GM12891 (cell line): ENCODE measurements around the gene PLA2G2D.

Source experiments
- POLR2AphosphoS5 ChIP-seq: IDR thresholded peaks from 2 replicates; pipeline ENCODE4 v1.6.1; 2011; ENCODE audit warnings: low read depth, low read length, control low read depth
- POU2F2 ChIP-seq: IDR thresholded peaks from 2 replicates; pipeline ENCODE4 v1.6.1; 2011; ENCODE audit warnings: low read depth, mild to moderate bottlenecking, control low read depth, low read length, moderate library complexity

DNA sequence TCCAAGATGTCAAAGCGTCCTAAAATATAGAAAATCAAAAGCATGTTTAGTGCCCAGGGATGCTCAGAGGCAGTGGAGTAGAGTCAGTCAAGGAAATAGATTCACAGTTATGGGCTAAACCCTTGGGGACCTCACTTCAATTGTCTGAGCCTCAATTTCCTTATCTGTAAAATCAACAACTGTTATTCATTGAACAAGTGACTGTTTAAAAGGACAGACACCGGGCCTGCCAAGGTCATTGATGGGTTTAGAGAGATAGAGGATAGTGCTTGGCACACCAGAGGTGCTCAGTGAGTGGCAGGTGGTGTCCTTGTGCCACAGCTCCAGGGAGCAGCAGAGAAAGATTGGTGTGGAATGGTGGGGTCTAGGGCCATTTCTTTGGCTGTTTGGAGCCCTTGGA, 36.6 kb downstream of the PLA2G2D start:
- TF ChIP-seq POU2F2 (no peak), POLR2AphosphoS5 (no peak)
